Bronchial epithelial cell (primary cell): ENCODE results near the gene CEP120. TPM values are rescaled to one million over a fixed set of nuclear protein-coding genes. Genes with fewer than 3 reads are reported as not detected.

Source experiments
- DNase-seq: peaks from one replicate; pipeline ENCODE4 v3.0.0-alpha.2; 2010; ENCODE audit warnings: low read depth
- FAIRE-seq: peaks from 2 replicates; lab custom pipeline; 2011; peaks lifted over from hg19 to GRCh38; lab: Jason Lieb, UNC
- H3K27me3 ChIP-seq: 2 replicates; pipeline ENCODE4 v1.5.1; 2011; ENCODE audit warnings: low read length; ENCODE audit not compliant: control insufficient read depth, insufficient read depth
- H3K36me3 ChIP-seq: 2 replicates; pipeline ENCODE4 v1.5.1; 2011; ENCODE audit warnings: low read length; ENCODE audit not compliant: control insufficient read depth, insufficient read depth
- H3K4me3 ChIP-seq: 2 replicates; pipeline ENCODE4 v1.5.1; 2011; ENCODE audit warnings: mild to moderate bottlenecking, low read depth, low read length, control low read depth
- total RNA-seq: library from RNA; depleted of rRNA; stranded (reverse); fragments of >200 nt; gene quantifications from 2 replicates; pipeline ENCODE4 v1.2.1, GENCODE V29; 2014
- TF ChIP-seq, protein P1 (sequence below): IDR thresholded peaks from 2 replicates; pipeline ENCODE4 v1.5.1; 2011; ENCODE audit warnings: mild to moderate bottlenecking, moderate library complexity, low read length, control low read depth, inconsistent platforms; ENCODE audit not compliant: insufficient read depth, severe bottlenecking

The CEP120 gene
- total RNA-seq, 1 donor from 2014 or later: 15.0 TPM

DNA sequence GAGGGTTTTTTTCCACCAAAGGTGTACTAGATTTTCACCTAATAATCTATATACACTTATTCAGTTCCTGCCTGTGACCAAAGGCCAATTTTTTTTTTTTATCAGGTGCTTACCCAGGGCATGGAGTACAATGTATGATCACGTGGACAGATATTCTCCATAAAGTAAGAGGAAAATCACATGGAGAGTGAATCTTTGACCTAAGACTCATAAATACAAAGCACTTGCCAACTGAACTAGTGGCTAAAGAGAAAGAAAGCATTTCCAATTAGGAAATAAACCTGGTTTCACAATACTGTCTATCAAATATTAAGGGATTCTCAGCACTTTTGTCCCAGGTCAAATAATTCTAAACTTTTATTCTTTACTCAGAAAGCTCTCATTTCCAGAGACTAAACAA, 33.0 kb upstream of the CEP120 start:
- DNase-seq (no peak), FAIRE-seq (no peak)
- no peaks in the 10 kb centered on the region for H3K27me3 ChIP-seq
- H3K36me3 ChIP-seq: no peaks in the 10 kb centered on the region
- no peak overlapping the region for H3K4me3 ChIP-seq
- TF ChIP-seq, protein P1, sequence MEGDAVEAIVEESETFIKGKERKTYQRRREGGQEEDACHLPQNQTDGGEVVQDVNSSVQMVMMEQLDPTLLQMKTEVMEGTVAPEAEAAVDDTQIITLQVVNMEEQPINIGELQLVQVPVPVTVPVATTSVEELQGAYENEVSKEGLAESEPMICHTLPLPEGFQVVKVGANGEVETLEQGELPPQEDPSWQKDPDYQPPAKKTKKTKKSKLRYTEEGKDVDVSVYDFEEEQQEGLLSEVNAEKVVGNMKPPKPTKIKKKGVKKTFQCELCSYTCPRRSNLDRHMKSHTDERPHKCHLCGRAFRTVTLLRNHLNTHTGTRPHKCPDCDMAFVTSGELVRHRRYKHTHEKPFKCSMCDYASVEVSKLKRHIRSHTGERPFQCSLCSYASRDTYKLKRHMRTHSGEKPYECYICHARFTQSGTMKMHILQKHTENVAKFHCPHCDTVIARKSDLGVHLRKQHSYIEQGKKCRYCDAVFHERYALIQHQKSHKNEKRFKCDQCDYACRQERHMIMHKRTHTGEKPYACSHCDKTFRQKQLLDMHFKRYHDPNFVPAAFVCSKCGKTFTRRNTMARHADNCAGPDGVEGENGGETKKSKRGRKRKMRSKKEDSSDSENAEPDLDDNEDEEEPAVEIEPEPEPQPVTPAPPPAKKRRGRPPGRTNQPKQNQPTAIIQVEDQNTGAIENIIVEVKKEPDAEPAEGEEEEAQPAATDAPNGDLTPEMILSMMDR: no peak

GRCh38 chr5:123455640-123456039, 32.4 kb upstream of the CEP120 start:
- TF ChIP-seq, protein P1: no peak

DNA sequence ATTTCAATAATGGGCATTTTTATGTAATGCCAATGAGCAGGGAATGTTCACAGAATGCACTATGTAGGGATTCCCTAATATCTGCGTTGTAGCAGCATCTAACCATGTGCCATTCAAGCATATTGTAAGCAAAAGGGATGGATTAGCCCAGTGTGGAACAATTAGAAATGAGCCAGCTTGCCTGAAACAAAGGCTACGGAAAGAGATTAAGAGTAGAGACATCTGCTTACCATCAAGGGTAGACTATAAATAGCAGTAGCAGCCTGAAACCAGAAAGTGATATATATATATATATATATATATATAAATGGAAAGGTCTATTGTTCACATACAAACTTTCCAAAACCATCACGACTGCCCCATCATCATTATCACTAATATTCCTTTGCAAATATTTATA, 31.9 kb upstream of the CEP120 start:
- DNase-seq (no peak), FAIRE-seq (no peak)
- Histone ChIP-seq H3K4me3 (no peak overlapping the region), H3K27me3 (no peaks in the 10 kb centered on the region), H3K36me3 (no peaks in the 10 kb centered on the region)
- TF ChIP-seq, protein P1: no peak

More at GRCh38 chr5:123455640-123456039, 32.4 kb upstream of the CEP120 start:
- Histone ChIP-seq H3K27me3 (no peaks in the 10 kb centered on the region), H3K36me3 (no peaks in the 10 kb centered on the region), H3K4me3 (no peak overlapping the region)
- FAIRE-seq: no peak
- DNase-seq: no peak

GRCh38 chr5:123454259-123454911, 31.2 kb upstream of the CEP120 start:
- DNase-seq (peak; percentile 58), FAIRE-seq (no peak)
- Histone ChIP-seq H3K27me3 (no peaks in the 10 kb centered on the region), H3K36me3 (no peaks in the 10 kb centered on the region), H3K4me3 (no peak overlapping the region)
- TF ChIP-seq, protein P1: no peak

- TF ChIP-seq, protein P1: no peak
- Histone ChIP-seq H3K27me3 (no peaks in the 10 kb centered on the region), H3K4me3 (no peak overlapping the region), H3K36me3 (no peaks in the 10 kb centered on the region)
- no peak for DNase-seq
- no peak for FAIRE-seq
Observed at GRCh38 chr5:123452401-123452800, 29.2 kb upstream of the CEP120 start.

- H3K36me3 ChIP-seq: no peaks in the 10 kb centered on the region
- no peaks in the 10 kb centered on the region for H3K27me3 ChIP-seq
- TF ChIP-seq, protein P1: no peak
- no peak for FAIRE-seq
- H3K4me3 ChIP-seq: no peak overlapping the region
- DNase-seq: no peak
Observed at GRCh38 chr5:123451047-123451446, 27.8 kb upstream of the CEP120 start.
